Suprapubic skin (tissue), 4 donors: Measurements from ENCODE around the gene ACACB. TPM values are rescaled to one million over a fixed set of nuclear protein-coding genes. Genes with fewer than 3 reads are reported as not detected.

Experiments used
- DNase-seq, 2 donors: peaks; one replicate each; pipeline ENCODE4 v3.0.0-alpha.2; 2019; ENCODE audit warnings: low spot score in 2 of 2
- H3K27ac ChIP-seq: fragments of 200-600 bp; sonication (generic); one replicate; pipeline ENCODE4 v1.5.1; 2019
- H3K27me3 ChIP-seq: fragments of 200-600 bp; sonication (generic); one replicate; pipeline ENCODE4 v1.5.1; 2019
- H3K36me3 ChIP-seq: fragments of 200-600 bp; sonication (generic); one replicate; pipeline ENCODE4 v1.5.1; 2019
- H3K4me1 ChIP-seq: fragments of 200-600 bp; sonication (generic); one replicate; pipeline ENCODE4 v1.5.1; 2019
- H3K4me3 ChIP-seq: fragments of 200-600 bp; sonication (generic); one replicate; pipeline ENCODE4 v1.5.1; 2019; ENCODE audit warnings: mild to moderate bottlenecking
- H3K9me3 ChIP-seq: fragments of 200-600 bp; sonication (generic); one replicate; pipeline ENCODE4 v1.5.1; 2019
- EP300 ChIP-seq: sonication (generic); formaldehyde crosslinking; IDR thresholded peaks from one replicate; pipeline ENCODE4 v1.6.1; 2017; ENCODE audit warnings: antibody characterized with exemption
- POLR2A ChIP-seq, 2 donors: fragments of 450-650 bp; IDR thresholded peaks; one replicate each; pipeline ENCODE4 v1.6.1; 2017; ENCODE audit warnings: antibody characterized with exemption in 2 of 2, mild to moderate bottlenecking in 2 of 2, moderate library complexity in 2 of 2
- POLR2AphosphoS5 ChIP-seq, 3 donors: sonication (generic); formaldehyde crosslinking; IDR thresholded peaks; one replicate each; pipeline ENCODE4 v1.6.1; 2017; ENCODE audit warnings: antibody characterized with exemption in 3 of 3
- WGBS: methylation state at CpG from one replicate; pipeline ENCODE4 v1.1.5; 2018; 5-methylcytosine and 5-hydroxymethylcytosine counted together
- total RNA-seq, 4 donors: library from RNA; depleted of rRNA; stranded (reverse); fragments of >200 nt; gene quantifications; one replicate each; pipeline ENCODE4 v1.1.0, GENCODE V29; 2016
- TF ChIP-seq, protein P1 (sequence below), 2 donors: fragments of 200-600 bp in 1 of 2; fragments of 450-650 bp in 1 of 2; sonication (generic) in 1 of 2; IDR thresholded peaks; one replicate each; pipeline ENCODE4 v1.5.1; 2016 to 2019; ENCODE audit warnings: antibody characterized with exemption in 2 of 2, mild to moderate bottlenecking in 1 of 2, moderate library complexity in 1 of 2

Gene ACACB
- total RNA-seq, 4 donors from 2014 or later: 19.2 to 90.8 (median 56.9) TPM

DNA sequence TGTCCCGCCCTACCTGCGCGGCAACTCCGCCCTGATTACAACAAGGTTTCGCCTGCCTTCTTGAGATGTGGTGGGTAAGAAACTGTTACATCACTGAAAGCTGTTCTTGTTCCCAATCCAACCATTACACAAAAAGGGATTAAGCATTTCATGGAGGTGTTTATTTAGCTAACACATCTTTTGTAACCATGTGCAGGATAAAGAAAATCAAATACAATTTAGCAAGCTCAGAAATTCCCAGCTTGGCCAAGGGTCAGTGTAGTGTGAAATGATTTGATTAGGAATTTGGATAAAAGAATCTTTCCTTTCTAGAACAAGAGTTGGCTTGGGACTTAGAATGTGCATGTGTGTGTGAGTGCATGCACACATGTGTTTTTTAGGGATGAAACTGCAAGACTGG lies 186.4 kb downstream of the ACACB start:
- H3K4me3 ChIP-seq: no peak overlapping the region
- TF ChIP-seq, protein P1, sequence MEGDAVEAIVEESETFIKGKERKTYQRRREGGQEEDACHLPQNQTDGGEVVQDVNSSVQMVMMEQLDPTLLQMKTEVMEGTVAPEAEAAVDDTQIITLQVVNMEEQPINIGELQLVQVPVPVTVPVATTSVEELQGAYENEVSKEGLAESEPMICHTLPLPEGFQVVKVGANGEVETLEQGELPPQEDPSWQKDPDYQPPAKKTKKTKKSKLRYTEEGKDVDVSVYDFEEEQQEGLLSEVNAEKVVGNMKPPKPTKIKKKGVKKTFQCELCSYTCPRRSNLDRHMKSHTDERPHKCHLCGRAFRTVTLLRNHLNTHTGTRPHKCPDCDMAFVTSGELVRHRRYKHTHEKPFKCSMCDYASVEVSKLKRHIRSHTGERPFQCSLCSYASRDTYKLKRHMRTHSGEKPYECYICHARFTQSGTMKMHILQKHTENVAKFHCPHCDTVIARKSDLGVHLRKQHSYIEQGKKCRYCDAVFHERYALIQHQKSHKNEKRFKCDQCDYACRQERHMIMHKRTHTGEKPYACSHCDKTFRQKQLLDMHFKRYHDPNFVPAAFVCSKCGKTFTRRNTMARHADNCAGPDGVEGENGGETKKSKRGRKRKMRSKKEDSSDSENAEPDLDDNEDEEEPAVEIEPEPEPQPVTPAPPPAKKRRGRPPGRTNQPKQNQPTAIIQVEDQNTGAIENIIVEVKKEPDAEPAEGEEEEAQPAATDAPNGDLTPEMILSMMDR (IDR thresholded peaks at IDR 0.05): no peak
- TF ChIP-seq EP300 (no peak), POLR2A (IDR thresholded peaks at IDR 0.05) (no peak), POLR2AphosphoS5 (IDR thresholded peaks at IDR 0.05) (no peak)
- WGBS: 73% methylated on average over 5 of the region's 5 CpGs

DNA sequence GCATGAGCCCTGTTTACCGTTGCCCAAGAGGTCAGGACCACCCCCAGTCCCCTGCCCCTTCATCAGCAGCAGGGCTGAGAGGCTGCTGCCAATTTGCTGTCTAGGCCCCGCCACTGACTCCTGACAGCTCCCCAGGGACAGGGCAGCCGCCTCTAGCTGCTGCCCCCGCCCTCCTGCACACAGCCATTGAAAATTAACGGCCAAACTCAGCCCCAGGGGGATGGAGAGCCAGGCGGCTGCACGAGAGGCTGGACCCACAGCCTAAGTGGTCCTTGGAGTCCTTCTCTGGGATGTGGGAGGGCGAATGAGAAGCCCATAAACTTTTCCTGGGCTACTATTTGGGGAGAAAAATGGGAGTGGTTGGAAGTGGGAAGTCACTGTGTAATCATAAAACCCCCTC lies 188.1 kb downstream of the ACACB start:
- peaks cover 50% of the 10 kb centered on the region for H3K27me3 ChIP-seq
- TF ChIP-seq EP300: no peak
- TF ChIP-seq, protein P1 (IDR thresholded peaks at IDR 0.05): no peak
- no peak overlapping the region for H3K4me3 ChIP-seq
- WGBS: 51% methylated on average over 8 of the region's 8 CpGs
- H3K4me1 ChIP-seq: peaks cover 8% of the 10 kb centered on the region
- H3K27ac ChIP-seq: no peak overlapping the region
- no peak for DNase-seq
- H3K36me3 ChIP-seq: no peaks in the 10 kb centered on the region
- no peaks in the 10 kb centered on the region for H3K9me3 ChIP-seq

More for the DNA sequence above, 186.4 kb downstream of the ACACB start:
- no peaks in the 10 kb centered on the region for H3K4me1 ChIP-seq
- H3K27me3 ChIP-seq: peaks cover 33% of the 10 kb centered on the region
- no peak overlapping the region for H3K27ac ChIP-seq
- no peaks in the 10 kb centered on the region for H3K9me3 ChIP-seq
- no peaks in the 10 kb centered on the region for H3K36me3 ChIP-seq
- no peak for DNase-seq

DNA sequence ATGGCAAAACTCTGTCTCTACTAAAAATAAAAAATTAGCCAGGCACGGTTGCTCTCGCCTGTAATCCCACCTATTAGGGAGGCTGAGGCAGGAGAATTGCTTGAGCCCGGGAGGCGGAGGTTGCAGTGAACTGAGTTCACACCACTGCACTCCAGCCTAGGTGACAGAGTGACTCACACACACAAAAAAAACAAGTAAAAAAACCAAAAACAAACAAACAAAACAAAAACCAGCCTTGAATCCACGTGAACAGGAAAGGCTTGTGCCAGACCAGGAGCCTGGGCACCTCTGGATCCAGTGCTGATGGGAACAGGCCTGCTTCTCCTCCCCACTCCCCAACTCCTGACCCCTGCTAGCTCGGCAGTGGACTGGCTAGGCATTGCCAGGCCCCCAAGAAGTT lies 189.2 kb downstream of the ACACB start:
- DNase-seq: no peak
- H3K4me3 ChIP-seq: no peak overlapping the region
- H3K9me3 ChIP-seq: no peaks in the 10 kb centered on the region
- peaks cover 15% of the 10 kb centered on the region for H3K4me1 ChIP-seq
- TF ChIP-seq EP300 (no peak), POLR2AphosphoS5 (IDR thresholded peaks at IDR 0.05) (no peak), POLR2A (IDR thresholded peaks at IDR 0.05) (no peak)
- TF ChIP-seq, protein P1 (IDR thresholded peaks at IDR 0.05): no peak
- peaks cover 59% of the 10 kb centered on the region for H3K27me3 ChIP-seq
- H3K27ac ChIP-seq: no peak overlapping the region
- no peaks in the 10 kb centered on the region for H3K36me3 ChIP-seq
- 74% methylated on average over 6 of the region's 6 CpGs for WGBS

DNA sequence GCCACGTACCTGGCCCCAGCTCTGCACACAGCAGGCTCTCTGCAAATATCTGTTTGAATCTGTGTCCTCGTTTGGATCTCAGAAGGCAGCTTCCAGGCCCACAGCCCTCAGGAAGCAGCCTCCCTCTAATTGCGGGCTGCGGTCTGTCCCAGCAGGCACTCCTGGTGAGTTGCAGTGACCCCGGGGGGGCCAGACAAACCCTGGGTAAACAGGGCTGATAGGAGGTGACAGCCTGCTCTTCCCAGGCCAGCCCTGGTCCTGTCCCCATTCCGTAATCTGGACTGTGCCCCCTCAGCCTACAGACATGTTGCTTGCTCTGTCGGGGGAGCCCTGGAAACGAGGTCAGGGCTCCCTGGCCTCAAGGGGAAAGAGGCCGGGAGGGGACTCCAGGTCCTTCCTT lies 190.7 kb downstream of the ACACB start:
- Histone ChIP-seq H3K27ac (no peak overlapping the region), H3K4me1 (peaks cover 15% of the 10 kb centered on the region), H3K27me3 (peaks cover 52% of the 10 kb centered on the region), H3K36me3 (no peaks in the 10 kb centered on the region), H3K9me3 (no peaks in the 10 kb centered on the region), H3K4me3 (no peak overlapping the region)
- 83% methylated on average over 6 of the region's 9 CpGs for WGBS
- no peak for DNase-seq
- no peak for TF ChIP-seq POLR2A (IDR thresholded peaks at IDR 0.05)

DNA sequence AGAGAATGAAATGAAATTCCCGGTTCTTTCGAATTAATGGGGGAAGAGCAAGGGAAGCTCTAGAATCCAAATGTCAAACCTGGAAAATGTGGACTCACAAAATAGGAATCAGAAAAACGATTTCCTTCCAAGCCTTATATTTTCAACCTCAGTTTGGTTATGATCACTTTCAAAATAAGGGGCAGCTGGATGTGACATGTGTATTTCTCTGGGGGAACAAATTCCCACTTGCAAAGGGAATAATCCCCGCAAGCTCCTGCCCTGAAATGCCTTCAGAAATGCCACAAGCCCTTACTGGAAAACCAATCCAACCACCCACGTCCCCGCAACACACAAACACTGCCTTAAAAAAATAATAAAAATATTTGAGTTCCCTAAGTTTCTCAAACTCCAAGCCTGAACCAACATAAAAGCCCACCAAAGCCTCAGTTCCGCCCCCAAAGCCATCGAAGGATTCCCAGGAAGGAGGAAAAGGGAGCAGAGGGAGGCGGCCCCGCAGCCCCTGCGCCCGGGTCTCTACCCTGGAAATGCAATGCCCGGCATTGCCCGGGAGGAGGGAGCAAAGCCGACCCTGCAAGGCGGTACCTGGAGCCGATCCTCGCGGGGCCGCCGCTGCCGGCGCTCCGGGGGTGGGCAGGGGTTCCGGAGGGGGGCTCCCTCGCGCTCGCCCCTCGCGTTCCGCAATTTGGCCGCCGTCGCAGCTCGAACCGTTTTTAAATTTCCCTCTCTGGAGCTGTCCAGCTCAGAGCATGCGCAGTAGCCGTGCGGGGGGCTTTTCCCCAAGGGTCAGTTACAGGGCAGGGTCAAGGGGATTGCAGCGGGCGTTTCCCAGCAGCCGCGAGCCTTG lies 192.4 kb downstream of the ACACB start, which contains the start of gene FOXN4:
Gene FOXN4 (minus strand): TSS at position 751 of the 847 bp plus-strand sequence. CDS start 963 bp downstream, outside the sequence.
- Histone ChIP-seq H3K36me3 (no peaks in the 10 kb centered on the region), H3K9me3 (no peaks in the 10 kb centered on the region), H3K27me3 (peaks cover 48% of the 10 kb centered on the region), H3K4me1 (peaks cover 15% of the 10 kb centered on the region), H3K27ac (no peak within 1 kb of the TSS), H3K4me3 (peak within 1 kb of the TSS; percentile 57)
- 15% methylated on average over 29 of the region's 43 CpGs for WGBS
- no peak for DNase-seq
- TF ChIP-seq POLR2A (IDR thresholded peaks at IDR 0.05) (no peak), EP300 (no peak), POLR2AphosphoS5 (IDR thresholded peaks at IDR 0.05) (no peak)
- TF ChIP-seq, protein P1 (IDR thresholded peaks at IDR 0.05): no peak
